RPMI8226 (cell line): ENCODE measurements around the gene USO1.
"Not testable (repeated sequence)": the region's sequence is repeated elsewhere in the genome, so short reads cannot be mapped to it uniquely, and the experiment has no call there.

Experiments used
- DNase-seq: peaks from one replicate; pipeline ENCODE4 v3.0.0-alpha.2; 2015

USO1 gene, protein sequence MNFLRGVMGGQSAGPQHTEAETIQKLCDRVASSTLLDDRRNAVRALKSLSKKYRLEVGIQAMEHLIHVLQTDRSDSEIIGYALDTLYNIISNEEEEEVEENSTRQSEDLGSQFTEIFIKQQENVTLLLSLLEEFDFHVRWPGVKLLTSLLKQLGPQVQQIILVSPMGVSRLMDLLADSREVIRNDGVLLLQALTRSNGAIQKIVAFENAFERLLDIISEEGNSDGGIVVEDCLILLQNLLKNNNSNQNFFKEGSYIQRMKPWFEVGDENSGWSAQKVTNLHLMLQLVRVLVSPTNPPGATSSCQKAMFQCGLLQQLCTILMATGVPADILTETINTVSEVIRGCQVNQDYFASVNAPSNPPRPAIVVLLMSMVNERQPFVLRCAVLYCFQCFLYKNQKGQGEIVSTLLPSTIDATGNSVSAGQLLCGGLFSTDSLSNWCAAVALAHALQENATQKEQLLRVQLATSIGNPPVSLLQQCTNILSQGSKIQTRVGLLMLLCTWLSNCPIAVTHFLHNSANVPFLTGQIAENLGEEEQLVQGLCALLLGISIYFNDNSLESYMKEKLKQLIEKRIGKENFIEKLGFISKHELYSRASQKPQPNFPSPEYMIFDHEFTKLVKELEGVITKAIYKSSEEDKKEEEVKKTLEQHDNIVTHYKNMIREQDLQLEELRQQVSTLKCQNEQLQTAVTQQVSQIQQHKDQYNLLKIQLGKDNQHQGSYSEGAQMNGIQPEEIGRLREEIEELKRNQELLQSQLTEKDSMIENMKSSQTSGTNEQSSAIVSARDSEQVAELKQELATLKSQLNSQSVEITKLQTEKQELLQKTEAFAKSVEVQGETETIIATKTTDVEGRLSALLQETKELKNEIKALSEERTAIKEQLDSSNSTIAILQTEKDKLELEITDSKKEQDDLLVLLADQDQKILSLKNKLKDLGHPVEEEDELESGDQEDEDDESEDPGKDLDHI

DNA sequence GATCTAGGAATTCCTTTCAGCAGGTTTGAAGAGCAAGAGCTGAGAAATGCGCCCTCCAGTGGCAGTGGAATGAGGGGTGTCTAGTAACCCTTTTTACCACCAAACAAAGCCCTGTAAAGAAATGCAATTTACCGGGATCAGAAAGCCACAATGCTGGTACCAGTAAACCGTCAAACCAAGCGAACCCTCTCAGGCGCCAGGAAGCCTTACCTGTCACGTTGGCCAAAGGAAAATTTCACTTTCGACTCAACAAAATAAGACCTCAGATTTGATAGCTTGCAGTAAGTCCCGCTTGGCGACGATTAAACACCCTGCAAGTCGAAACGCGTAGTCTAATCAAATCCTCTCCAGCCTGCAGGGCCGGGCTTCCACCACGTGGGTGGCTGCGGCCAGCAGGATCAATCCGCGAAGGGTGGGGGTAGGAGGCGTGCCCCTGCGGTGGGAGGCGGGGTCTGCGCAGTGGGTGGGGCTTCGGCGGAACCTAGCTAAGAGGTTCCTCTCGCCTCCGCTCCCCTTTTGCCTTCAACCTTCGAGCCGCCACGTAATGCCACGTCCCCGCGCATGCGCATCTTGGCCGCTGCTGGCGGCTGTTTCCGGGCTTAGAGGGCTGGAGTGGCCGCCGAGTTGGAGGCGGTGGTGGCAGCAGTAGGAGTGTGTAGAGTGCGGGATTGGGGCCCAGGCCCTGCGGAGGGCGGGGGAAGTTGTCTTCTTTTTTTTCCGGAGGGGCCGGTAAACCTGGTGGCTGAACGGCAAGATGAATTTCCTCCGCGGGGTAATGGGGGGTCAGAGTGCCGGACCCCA, at the start of gene USO1:
TSS of gene USO1 (plus strand) at position 512 of the 801 bp plus-strand sequence. CDS start at position 755, 243 bp downstream.
- peak; percentile 96 for DNase-seq

DNA sequence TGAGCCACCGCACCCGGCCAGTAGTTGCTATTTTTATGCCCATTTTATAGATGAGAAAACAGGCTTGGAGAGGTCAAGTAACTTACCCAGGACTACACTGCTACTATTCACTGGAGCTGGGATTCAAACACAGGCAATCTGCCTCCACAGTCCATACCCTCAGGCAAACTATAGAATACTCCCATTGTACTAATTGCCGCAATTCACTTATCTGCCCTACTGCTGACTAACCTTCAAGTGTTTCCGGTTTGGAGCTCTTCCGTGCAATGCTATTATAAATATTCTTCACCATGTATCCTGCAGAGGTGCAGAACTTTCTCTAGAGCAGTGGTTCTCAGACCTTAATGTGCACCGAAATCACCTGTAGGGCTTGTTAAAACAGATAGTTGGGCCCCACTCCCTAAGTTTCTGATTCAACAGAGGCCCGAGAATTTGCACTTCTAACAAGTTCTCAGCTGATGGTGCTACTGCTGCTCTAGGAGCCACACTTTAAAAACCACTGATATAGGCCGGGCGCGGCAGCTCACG, 49.3 kb upstream of the USO1 start:
- DNase-seq, result no peak

DNA sequence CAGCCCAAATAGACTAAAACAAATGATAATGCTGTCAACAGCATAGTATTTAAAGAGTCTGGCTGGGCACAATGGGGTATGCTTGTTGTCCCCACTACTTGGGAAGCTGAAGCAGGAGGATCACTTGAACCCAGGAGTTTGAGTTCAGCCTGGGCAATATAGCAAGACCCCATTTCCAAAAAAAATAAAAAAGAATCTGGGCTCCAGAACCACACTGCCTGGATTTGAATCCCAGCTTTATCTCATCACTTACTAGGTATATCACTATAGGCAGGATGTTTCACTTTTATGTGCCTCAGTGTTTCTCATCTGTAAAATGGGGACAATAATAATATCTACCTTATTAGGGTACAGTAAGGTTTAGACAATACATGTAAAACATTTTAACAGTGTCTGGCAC, 45.9 kb upstream of the USO1 start:
- DNase-seq, result no peak

DNA sequence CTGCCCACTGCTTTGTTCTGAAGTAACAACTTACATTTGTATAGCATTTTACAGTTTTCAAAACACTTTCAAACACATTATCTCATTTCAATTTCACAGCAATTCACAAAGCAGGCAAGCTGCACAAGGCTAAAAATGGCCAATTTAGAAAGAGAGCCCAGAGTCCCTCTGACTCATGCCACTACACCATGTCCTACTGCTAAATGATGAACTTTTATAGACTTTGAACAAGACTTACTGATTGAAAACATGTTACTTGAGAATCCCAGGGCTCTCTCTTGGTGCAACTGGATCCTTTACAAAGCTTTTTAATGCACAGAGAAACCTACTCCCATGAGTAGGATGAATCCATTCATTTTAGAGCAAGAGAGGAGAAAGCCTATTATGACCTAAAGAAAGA, 45.4 kb upstream of the USO1 start:
- no peak for DNase-seq

DNA sequence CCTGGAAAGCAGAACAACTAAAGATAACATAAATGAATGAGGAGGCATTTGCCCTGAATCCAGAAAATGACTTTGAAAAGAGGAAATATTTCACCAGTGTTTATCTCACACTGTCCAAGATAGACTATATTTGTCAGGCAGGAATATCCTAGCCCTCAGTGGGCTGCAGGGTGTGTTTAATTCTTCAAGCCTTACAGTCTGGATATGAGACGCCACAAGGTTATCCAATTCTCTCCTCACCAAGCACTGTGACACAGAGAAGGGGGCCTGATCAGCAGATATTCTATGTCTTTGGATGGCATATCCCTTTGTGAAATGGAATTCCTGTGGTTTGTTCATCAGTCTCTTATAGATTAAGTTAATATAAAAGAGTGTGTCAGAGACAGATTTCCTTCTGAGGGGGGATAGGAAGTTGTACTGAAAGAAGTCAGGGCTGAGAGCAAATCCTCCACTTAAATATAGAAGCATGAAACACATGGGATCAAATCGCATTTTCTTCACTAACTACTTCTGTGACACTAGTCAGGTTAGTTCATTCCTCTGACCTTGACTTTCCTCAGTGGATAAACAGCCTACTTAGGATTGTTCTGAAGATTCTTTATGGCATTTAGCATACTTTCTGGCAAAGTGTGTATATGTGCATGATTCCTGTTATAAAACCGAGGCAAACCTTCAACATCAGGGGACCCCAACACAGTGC, 44.4 kb upstream of the USO1 start:
- no peak for DNase-seq

DNA sequence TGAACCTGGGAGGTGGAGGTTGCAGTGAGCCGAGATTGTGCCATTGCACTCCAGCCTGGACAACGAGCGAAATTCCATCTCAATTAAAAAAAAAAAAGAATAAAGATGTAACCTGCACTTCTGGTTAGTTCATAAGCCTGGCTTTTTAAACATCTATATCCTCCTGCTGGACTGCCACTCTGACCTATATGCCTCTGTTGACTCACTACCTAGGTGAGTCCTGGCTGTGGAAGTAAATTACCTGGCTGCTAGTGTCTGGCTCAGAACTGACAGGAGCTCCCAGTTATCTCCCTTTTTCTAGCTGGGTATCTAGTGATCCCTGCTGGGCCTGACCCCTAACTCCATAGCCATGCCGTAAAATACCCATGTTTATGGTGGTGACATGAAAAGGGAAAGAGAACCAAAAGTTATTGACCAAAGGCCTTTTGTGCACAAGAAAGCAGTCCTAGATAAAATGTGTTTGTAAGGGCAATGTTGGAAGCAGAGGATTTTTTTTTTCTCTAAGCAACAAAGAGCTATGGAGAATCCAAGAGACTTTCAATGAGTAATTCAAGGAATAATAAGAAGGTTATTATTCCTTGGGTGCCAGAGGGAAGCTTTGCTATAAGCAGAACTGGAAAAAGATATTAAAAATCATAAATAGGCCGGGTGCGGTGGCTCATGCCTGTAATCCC, 40.8 kb upstream of the USO1 start:
- DNase-seq, result no peak

DNA sequence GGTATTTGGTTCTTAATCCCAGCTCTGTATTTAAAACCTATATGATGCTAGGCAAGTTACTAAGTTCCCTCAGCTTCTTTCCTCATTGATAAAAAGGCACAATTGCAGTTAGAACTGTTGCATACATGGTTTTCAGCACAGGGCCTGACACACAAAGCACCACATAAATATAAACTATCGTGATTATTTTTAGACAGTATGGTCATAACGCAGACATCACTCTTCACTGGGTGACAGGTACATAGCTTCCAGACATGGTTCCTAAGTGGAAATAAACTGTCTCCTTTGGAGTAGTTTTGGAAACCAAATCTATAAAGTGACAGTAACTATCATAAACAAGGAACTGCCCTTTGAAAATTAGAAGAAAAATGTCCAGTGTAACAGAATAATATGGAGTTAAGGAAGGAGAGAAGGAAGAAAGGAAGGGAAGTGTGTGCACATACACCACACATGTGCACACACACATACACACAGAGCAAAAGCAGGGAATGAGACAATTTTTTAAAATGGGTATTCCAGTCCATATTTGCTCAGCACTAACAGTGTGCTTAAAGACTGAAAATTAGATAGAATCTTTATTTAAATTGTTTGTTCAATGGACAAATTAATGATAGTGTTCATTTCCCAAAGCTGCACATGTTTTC, 38.7 kb upstream of the USO1 start:
- no peak for DNase-seq

DNA sequence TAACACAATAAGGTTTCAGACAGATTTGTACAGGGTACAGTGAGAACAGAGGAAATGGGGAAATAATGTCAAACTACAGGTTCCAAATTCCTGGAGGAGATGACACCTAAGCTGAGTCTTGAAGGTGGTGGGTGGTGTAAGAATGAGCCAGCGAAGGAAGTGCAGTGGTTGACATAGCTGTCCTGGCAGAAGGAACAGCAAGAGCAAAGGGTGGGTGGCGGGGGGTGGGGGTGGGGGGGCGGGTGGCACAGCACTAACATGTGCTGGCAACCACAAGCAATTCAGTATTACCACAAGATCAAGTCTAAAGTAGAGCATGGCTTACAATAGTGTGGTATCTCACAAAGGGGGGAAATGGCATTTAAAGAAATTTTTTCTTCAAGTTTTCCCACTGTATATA, 38.0 kb upstream of the USO1 start:
- no peak for DNase-seq

DNA sequence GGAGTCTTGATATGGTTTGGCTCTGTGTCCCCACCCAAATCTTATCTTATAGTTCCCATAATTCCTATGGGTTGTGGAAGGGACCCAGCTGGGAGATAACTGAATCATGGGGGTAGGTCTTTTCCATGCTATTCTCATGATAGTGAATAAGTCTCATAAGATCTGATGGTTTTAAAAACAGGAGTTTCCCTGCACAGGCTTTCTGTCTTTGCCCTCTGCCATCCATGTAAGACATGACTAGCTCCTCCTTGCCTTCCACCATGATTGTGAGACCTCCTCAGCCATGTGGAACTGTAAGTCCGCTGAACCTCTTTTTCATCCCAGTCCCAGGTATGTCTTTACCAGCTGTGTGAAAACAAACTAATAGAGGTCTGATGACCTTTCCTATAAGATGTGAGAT, 37.3 kb upstream of the USO1 start:
- not testable (repeated sequence) for DNase-seq

DNA sequence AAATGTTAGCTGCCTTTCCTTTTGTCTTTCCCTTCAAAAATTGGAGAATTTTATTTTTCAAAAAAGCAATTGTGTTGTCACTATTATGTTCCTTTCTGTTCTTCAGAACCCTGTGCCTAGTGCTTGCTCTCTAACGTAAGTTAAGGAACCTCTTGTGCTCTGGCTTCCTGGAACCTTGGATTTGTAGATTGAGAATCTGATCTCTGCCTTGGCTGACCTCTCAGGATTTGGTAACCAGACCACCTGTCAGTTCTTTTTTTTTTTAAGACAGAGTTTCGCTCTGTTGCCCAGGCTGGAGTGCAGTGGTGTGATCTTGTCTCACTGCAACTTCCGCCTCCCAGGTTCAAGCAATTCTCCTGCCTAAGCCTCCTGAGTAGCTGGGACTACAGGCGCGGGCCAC, 32.3 kb upstream of the USO1 start:
- not testable (repeated sequence) for DNase-seq

DNA sequence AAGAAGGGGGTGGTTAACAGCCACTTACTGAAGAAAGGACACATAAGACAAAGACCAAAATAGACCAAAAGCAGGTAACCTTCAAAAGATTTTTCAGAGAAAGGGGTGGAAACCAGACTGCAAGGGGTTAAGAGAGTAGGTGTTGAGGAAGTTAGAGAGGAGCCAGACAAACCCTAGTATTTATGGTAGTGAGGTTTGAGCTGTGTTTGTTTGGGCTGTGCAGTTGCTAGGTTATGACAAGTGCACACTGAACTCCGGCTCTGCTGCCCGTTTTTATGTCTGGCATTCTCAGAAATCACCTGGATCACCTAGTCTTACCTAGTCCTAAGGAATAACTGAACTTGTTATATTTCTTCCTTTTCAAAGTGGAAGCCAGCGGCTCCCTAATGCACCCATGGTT, 28.3 kb upstream of the USO1 start:
- DNase-seq, result no peak

DNA sequence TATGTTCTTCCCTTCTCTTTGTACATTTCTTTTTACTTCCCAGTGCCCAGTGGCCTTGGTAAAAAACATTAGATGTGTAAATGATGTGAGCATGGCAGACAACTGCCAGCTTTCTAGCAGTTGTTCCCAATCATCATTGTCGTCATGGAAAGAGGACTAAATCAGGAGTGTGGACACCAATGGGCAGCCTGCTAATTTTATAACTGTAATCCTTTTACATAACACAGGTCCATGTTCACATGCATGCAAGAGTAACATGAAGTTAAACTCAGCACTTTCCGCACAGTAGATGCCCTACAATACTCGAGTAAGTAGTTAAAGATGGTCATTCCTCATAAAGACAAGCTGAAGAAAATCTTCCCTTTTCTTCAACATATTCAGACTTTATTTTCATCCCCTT, 27.8 kb upstream of the USO1 start:
- DNase-seq, result no peak

DNA sequence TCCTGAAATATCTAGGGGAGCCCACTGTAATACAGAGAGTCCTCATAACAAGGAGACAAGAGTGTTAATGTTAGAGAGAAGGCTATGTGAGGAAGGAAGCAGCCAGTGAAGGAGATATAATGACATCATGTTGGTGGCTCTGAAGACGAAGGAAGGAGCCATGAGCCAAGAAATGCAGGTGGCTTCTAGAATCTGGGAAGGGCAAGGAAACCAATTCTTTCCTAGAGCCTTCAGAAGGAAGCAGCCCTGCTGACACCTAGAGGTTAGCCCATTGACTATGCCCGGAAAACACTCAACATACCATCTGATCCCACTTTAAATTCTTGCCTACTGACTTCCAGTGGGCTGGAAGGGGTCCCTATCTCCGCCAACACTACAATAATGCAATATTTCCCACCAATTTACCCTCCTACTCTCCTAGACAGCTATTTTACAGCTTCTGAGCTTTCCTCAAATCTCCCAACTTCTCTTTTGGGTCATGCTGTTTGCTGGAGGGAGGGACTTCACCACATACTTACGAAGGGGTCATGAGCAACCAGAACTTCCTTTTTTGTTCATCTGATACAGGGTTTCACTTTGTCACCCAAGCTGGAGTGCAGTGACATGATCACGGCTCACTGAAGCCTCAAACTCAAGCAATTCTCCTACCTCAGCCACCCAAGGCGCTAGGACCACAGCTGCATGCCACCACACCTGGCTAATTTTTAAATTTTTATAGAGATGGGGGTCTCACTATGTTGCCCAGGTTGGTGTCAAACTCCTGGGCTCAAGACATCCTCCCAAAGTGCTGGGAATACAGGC, 26.0 kb upstream of the USO1 start:
- DNase-seq, result no peak

DNA sequence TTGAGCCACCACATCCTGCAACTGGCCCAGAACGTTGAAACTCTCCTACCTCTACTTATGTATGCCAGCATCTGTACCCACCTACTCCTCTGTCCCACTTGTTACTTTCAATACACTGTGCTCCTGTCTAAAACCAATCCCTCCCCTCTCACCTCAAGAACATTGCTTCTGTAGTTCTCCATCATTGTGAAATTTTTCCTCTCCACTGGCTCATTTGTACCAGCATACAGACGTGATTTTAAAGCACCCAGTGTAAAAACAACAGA, 25.5 kb upstream of the USO1 start:
- no peak for DNase-seq

DNA sequence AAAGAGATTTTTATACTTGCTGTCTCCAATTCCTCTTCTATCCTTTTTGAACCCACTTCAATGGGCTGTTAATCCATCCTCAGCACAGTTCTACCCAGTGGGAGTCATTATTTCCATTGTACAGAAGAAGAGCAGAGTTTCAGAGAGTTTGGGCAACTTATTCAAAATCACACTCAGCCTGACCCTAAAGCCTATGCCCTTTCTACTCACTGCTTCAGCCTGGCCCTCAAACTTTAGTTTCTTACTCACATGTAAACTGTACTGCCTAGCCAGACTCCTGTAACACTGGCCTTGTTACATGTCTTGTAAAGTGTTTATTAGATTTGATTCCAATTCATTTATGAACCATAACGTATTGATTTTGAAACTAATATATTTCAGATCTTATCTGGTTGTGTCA, 25.1 kb upstream of the USO1 start:
- no peak for DNase-seq

DNA sequence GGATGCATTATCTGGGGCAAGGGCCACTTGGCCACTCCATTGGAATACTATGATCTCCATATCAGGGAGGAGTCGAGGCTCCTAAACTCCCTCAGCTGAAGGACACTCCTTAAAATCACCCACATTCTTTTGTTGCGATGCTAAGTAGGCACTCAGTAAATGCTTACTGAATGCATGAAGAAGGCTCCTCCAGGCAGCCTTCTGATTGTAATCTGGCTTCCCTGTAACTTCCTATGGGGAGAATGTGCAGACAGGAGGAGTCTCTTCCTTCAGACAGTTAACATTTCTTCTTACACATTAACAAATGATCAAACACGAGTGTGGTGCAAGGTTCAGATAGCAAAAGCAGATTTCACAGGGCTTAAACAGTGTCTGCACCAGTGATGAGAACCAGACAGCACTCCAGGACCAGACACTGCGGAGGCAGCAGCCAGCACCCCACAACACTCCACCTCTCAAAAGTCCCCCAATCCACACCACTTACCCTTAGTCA, 21.4 kb upstream of the USO1 start:
- no peak for DNase-seq

DNA sequence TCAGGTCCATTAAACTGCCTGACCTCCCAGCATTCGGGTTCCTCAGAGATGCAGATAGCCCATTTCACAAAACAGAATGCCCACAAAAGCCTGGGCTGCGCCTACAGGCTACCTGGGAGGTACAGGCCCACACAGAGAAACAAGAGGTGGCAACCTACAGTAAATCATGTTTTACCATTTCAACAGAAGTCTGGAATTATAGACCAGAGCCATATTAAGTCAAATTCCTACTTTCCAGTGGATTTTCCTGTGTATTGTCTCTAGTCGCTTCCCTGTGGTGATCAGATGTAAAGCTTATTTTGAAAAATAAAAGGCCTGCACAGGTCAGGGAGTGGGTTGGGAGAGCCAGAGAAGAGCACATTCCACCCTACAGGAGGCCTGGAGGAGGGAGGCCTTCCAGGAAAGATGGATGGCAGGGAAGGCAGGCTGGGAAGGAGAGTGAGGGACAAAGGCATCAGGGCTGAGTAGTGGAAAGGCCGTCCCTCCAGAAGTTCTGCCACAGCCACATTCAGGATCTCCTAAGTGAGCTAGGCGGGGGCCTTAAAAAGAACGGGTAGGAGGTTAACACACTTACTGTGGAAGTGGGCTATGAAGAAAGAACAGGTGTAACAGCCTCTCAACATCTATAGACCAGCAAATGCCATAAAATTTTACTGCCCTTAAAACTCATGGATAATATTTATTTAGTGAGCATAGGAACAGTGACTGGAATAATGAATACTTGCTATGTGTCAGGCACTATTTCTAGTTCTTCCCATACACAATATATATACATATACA, 19.0 kb upstream of the USO1 start:
- DNase-seq, result no peak

DNA sequence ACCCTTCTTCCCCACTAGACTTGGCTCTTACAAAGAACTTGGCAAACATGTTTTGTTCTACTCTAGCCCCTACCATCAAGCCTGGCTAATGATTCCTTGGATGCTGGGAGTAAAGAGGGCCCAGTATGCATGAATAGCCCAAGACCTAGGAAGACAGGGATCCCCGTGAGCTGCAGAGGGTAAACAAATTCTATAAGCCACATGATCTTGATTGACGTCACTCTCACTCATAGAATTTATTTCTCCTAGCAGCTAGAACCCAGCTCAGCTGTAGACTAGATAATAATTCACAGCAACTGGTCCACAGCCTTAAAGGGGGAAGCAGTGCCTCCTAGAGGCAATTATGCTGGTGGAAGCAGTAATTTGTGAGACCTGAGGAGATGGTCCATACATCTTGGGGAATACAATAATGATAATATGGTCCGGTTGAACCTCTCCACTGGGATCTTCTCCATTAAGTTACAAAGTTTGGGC, 16.1 kb upstream of the USO1 start:
- no peak for DNase-seq

DNA sequence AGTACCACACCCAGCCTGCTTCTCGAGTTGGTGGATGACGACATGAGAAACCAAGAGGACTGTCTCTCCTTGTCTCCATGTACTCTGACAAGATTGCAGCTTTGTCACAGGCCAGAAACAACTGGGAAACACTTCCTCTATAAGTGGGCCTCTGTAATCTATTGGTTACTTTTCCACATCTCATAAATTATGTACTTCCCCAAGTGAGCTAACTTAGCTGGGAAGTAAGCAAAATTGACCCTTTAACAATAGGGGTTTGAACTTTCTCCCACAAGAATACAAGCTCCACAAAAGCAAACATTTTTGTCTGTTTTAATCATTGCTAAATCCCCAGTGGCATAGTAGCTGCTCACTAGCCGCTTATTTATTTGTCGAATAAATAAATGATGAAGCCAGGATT, 14.1 kb upstream of the USO1 start:
- DNase-seq, result no peak
